ENCODE results near the gene MAP10. TPM values are rescaled to one million over a fixed set of nuclear protein-coding genes. Genes with fewer than 3 reads are reported as not detected.
"Not testable (repeated sequence)": the region's sequence is repeated elsewhere in the genome, so short reads cannot be mapped to it uniquely, and the experiment has no call there.

MAP10 gene
- total RNA-seq, 2 donors from 2014 or later, result 1.3 to 1.8 TPM

GRCh38 chr1:232785630-232786029, 19.6 kb upstream of the MAP10 start:
- not testable (repeated sequence) for H3K4me1 Mint-ChIP-seq; H3K27ac Mint-ChIP-seq; ATAC-seq; H3K4me3 Mint-ChIP-seq; DNase-seq; H3K36me3 Mint-ChIP-seq (ENCODE audit: low read depth); H3K9me3 ChIP-seq (ENCODE audit: control insufficient read depth, low read length, poor library complexity, severe bottlenecking)
- H3K27me3 Mint-ChIP-seq, result peaks cover 25% of the 10 kb centered on the region

GRCh38 chr1:232786845-232787455, 18.3 kb upstream of the MAP10 start:
- Mint-ChIP-seq H3K27me3 (peaks cover 21% of the 10 kb centered on the region), H3K36me3 (ENCODE audit: low read depth) (no peaks in the 10 kb centered on the region), H3K4me3 (no peak overlapping the region), H3K4me1 (no peaks in the 10 kb centered on the region), H3K27ac (no peak overlapping the region)
- ATAC-seq (no peak), DNase-seq (no peak)
- no peaks in the 10 kb centered on the region for H3K9me3 ChIP-seq (ENCODE audit: control insufficient read depth, low read length, poor library complexity, severe bottlenecking)

GRCh38 chr1:232788235-232788872, 16.9 kb upstream of the MAP10 start:
- Mint-ChIP-seq H3K4me3 (no peak overlapping the region), H3K36me3 (ENCODE audit: low read depth) (no peaks in the 10 kb centered on the region), H3K4me1 (peaks cover 8% of the 10 kb centered on the region), H3K27me3 (peaks cover 21% of the 10 kb centered on the region), H3K27ac (peak overlapping the region; percentile 2)
- no peaks in the 10 kb centered on the region for H3K9me3 ChIP-seq (ENCODE audit: control insufficient read depth, low read length, poor library complexity, severe bottlenecking)
- ATAC-seq, result no peak
- no peak for DNase-seq

GRCh38 chr1:232789651-232790050, 15.6 kb upstream of the MAP10 start:
- no peak overlapping the region for H3K4me3 Mint-ChIP-seq

GRCh38 chr1:232792949-232793348, 12.3 kb upstream of the MAP10 start:
- H3K9me3 ChIP-seq (ENCODE audit: control insufficient read depth, low read length, poor library complexity, severe bottlenecking), result no peaks in the 10 kb centered on the region
- no peak for ATAC-seq
- DNase-seq, result no peak
- no peak overlapping the region for H3K27ac Mint-ChIP-seq
- H3K4me3 Mint-ChIP-seq, result no peak overlapping the region
- H3K4me1 Mint-ChIP-seq, result peaks cover 14% of the 10 kb centered on the region
- peaks cover 42% of the 10 kb centered on the region for H3K27me3 Mint-ChIP-seq
- H3K36me3 Mint-ChIP-seq (ENCODE audit: low read depth), result no peaks in the 10 kb centered on the region

More at GRCh38 chr1:232789651-232790050, 15.6 kb upstream of the MAP10 start:
- ATAC-seq, result no peak
- no peaks in the 10 kb centered on the region for H3K9me3 ChIP-seq (ENCODE audit: control insufficient read depth, low read length, poor library complexity, severe bottlenecking)
- Mint-ChIP-seq H3K27me3 (peaks cover 25% of the 10 kb centered on the region), H3K4me1 (peaks cover 14% of the 10 kb centered on the region), H3K36me3 (ENCODE audit: low read depth) (no peaks in the 10 kb centered on the region), H3K27ac (no peak overlapping the region)
- no peak for DNase-seq

- H3K9me3 ChIP-seq (ENCODE audit: control insufficient read depth, low read length, poor library complexity, severe bottlenecking), result no peaks in the 10 kb centered on the region
- ATAC-seq (peak; percentile 40), DNase-seq (no peak)
- Mint-ChIP-seq H3K4me1 (peaks cover 14% of the 10 kb centered on the region), H3K36me3 (ENCODE audit: low read depth) (no peaks in the 10 kb centered on the region), H3K27me3 (peaks cover 32% of the 10 kb centered on the region), H3K27ac (peak overlapping the region; percentile 29), H3K4me3 (no peak overlapping the region)
These were observed 11.3 kb upstream of the MAP10 start for GRCh38 chr1:232793944-232794343.

GRCh38 chr1:232795497-232796053, 9.6 kb upstream of the MAP10 start:
- ATAC-seq (no peak), DNase-seq (no peak)
- H3K36me3 Mint-ChIP-seq (ENCODE audit: low read depth), result no peaks in the 10 kb centered on the region
- no peaks in the 10 kb centered on the region for H3K9me3 ChIP-seq (ENCODE audit: control insufficient read depth, low read length, poor library complexity, severe bottlenecking)
- H3K27me3 Mint-ChIP-seq, result peaks cover 34% of the 10 kb centered on the region
- H3K27ac Mint-ChIP-seq, result no peak overlapping the region
- H3K4me3 Mint-ChIP-seq, result no peak overlapping the region
- peaks cover 14% of the 10 kb centered on the region for H3K4me1 Mint-ChIP-seq

- Mint-ChIP-seq H3K36me3 (ENCODE audit: low read depth) (no peaks in the 10 kb centered on the region), H3K4me1 (peaks cover 10% of the 10 kb centered on the region), H3K27ac (no peak overlapping the region)
These were observed 7.2 kb upstream of the MAP10 start for GRCh38 chr1:232797856-232798510.

GRCh38 chr1:232798920-232799319, 6.3 kb upstream of the MAP10 start:
- H3K36me3 Mint-ChIP-seq (ENCODE audit: low read depth), result no peaks in the 10 kb centered on the region
- H3K9me3 ChIP-seq (ENCODE audit: control insufficient read depth, low read length, poor library complexity, severe bottlenecking), result no peaks in the 10 kb centered on the region
- H3K27me3 Mint-ChIP-seq, result peaks cover 35% of the 10 kb centered on the region
- DNase-seq (no peak), ATAC-seq (no peak)
- no peak overlapping the region for H3K27ac Mint-ChIP-seq
- H3K4me1 Mint-ChIP-seq, result peaks cover 2% of the 10 kb centered on the region
- no peak overlapping the region for H3K4me3 Mint-ChIP-seq

More at GRCh38 chr1:232797856-232798510, 7.2 kb upstream of the MAP10 start:
- no peaks in the 10 kb centered on the region for H3K9me3 ChIP-seq (ENCODE audit: control insufficient read depth, low read length, poor library complexity, severe bottlenecking)
- Mint-ChIP-seq H3K4me3 (no peak overlapping the region), H3K27me3 (peaks cover 35% of the 10 kb centered on the region)
- ATAC-seq (no peak), DNase-seq (no peak)

- no peaks in the 10 kb centered on the region for H3K36me3 Mint-ChIP-seq (ENCODE audit: low read depth)
- no peaks in the 10 kb centered on the region for H3K9me3 ChIP-seq (ENCODE audit: control insufficient read depth, low read length, poor library complexity, severe bottlenecking)
- peaks cover 3% of the 10 kb centered on the region for H3K4me1 Mint-ChIP-seq
- peak overlapping the region; percentile 79 for H3K4me3 Mint-ChIP-seq
- ATAC-seq, result no peak
- H3K27ac Mint-ChIP-seq, result peak overlapping the region; percentile 61
- H3K27me3 Mint-ChIP-seq, result no peaks in the 10 kb centered on the region
- no peak for DNase-seq
These were observed 932 bp downstream of the MAP10 start for GRCh38 chr1:232806186-232806510.

- H3K27ac Mint-ChIP-seq, result no peak overlapping the region
- H3K4me3 Mint-ChIP-seq, result no peak overlapping the region
- no peaks in the 10 kb centered on the region for H3K36me3 Mint-ChIP-seq (ENCODE audit: low read depth)
- H3K9me3 ChIP-seq (ENCODE audit: control insufficient read depth, low read length, poor library complexity, severe bottlenecking), result no peaks in the 10 kb centered on the region
- no peaks in the 10 kb centered on the region for H3K27me3 Mint-ChIP-seq
- DNase-seq, result no peak
- no peak for ATAC-seq
- no peaks in the 10 kb centered on the region for H3K4me1 Mint-ChIP-seq
These were observed 5.6 kb downstream of the MAP10 start for GRCh38 chr1:232810856-232811255.

GRCh38 chr1:232812560-232812959, 7.3 kb downstream of the MAP10 start:
- ATAC-seq, result no peak
- H3K9me3 ChIP-seq (ENCODE audit: control insufficient read depth, low read length, poor library complexity, severe bottlenecking), result no peaks in the 10 kb centered on the region
- H3K27me3 Mint-ChIP-seq, result no peaks in the 10 kb centered on the region
- no peak for DNase-seq
- H3K27ac Mint-ChIP-seq, result no peak overlapping the region
- H3K4me3 Mint-ChIP-seq, result no peak overlapping the region
- H3K4me1 Mint-ChIP-seq, result no peaks in the 10 kb centered on the region
- H3K36me3 Mint-ChIP-seq (ENCODE audit: low read depth), result no peaks in the 10 kb centered on the region

- DNase-seq (no peak), ATAC-seq (no peak)
- Mint-ChIP-seq H3K4me1 (no peaks in the 10 kb centered on the region), H3K36me3 (ENCODE audit: low read depth) (no peaks in the 10 kb centered on the region), H3K27ac (no peak overlapping the region), H3K4me3 (no peak overlapping the region), H3K27me3 (no peaks in the 10 kb centered on the region)
- H3K9me3 ChIP-seq (ENCODE audit: control insufficient read depth, low read length, poor library complexity, severe bottlenecking), result no peaks in the 10 kb centered on the region
These were observed 7.9 kb downstream of the MAP10 start for GRCh38 chr1:232813097-232813496.

All from T-helper 17 cell (primary cell).